Glomerular endothelial cell (primary cell): ENCODE measurements around the gene CYP4F11. TPM values are rescaled to one million over a fixed set of nuclear protein-coding genes. Genes with fewer than 3 reads are reported as not detected.
"Not testable (repeated sequence)": the region's sequence is repeated elsewhere in the genome, so short reads cannot be mapped to it uniquely, and the experiment has no call there.

Experiments
- DNase-seq: peaks from one replicate; pipeline ENCODE4 v3.0.0-alpha.2; 2011; ENCODE audit warnings: low read depth, low spot score; ENCODE audit errors: extremely low read depth
- total RNA-seq: library from RNA; depleted of rRNA; stranded (reverse); fragments of >200 nt; gene quantifications from 2 replicates; pipeline ENCODE4 v1.2.3, GENCODE V29; 2015

The CYP4F11 gene
- total RNA-seq, 1 donor from 2014 or later = not detected

DNA sequence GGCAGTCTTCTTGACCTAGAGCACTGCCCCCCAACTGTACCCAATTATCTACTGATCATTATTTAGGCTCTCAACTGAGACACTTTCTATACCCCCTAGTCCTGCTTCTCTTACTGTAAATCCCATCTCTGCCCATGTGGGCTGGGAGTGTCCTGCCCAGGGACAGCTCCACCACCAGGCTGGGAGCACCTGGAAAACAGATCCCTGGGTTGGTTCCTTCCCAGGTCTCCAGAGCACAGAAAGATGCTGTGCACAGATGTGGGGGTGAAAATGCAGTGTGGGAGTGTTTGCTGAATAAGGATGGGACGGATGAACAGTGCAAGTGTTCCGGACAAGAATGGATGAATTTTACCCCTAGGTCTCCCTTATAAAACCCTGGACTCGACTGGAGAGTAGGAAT, 49.2 kb downstream of the CYP4F11 start:
- no peak for DNase-seq

DNA sequence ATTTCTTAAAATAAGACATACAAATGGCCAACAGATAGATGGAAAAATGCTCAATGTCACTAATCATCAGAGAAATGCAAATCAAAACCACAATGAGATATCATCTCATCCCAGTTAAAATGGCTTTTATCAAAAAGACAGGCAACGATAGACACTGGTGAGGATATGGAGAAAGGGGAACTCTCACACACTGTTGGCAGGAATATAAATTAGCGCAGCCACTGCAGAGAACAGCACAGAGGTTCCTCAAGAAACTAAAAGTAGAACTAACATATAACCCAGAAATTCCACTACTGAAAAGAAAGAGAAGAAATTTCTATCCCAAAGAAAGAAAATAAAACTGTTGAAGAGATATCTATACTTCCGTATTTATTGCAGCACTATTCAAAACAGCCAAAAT, 51.0 kb downstream of the CYP4F11 start:
- not testable (repeated sequence) for DNase-seq

DNA sequence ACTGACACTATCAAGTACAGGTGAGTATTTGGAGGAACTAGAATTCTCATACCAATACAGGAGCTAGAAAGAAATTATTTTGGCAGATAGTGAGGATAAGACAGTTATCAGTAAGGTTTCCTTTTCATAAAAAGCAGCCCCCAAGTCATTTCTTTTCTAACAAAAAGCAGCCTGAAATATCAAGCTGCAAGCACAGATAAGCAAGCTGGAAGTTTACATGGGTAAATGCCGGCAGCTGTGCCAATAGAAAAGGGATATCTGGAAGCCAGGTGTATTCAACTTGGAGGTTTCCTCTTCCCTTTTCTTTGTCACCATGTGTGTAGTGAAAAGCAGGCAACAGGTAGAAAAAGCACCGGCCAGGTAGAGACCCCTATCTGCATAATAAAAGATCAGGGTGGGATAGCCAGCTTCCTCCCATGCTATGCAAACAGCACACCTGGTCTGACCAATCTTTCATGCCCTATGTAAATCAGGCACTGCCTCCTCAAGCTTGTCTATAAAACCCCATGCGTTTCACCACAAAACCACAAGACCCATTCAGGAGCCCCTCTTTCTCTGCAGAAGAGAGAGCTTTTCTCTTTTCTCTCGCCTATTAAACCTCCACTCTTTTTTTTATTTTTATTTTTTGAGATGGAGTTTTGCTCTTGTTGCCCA, 59.4 kb downstream of the CYP4F11 start:
- no peak for DNase-seq

DNA sequence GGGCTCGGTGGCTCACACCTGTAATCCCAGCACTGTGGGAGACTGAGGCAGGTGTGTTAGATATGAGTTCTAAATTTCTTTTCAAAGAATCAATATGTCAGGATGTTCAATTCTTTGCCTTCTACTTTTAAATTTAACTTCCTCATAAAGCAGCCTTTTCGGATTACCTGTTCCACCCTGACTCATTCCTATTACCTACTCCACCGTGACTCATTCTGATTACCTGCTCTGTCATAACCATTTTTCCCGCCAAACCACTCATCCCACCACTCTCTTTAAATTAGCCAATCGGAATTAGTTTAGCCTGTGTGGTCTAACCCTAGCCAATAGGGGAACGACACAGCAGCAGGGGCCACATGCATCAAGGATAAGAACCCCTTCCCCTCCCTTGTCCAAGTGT, 60.6 kb downstream of the CYP4F11 start:
- not testable (repeated sequence) for DNase-seq

DNA sequence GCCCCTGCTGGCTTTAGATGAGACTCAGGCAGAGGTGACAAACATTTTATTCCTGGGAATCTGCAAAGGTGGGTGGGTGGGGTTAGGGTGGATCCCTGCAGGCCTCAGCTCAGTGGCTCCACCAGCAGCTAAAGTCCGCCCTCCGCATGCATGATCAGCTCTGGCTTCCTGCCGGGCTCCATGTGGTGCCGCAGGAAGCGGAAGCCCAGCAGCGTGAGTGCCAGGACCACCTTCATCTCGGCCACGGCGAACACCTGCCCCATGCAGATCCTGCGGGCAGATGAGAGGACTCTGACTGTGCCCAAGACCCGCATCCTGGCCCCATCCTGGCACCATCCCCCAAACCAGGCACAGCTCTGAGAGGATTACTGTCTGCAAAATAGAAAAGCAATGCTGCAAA, 62.8 kb downstream of the CYP4F11 start:
- no peak for DNase-seq

DNA sequence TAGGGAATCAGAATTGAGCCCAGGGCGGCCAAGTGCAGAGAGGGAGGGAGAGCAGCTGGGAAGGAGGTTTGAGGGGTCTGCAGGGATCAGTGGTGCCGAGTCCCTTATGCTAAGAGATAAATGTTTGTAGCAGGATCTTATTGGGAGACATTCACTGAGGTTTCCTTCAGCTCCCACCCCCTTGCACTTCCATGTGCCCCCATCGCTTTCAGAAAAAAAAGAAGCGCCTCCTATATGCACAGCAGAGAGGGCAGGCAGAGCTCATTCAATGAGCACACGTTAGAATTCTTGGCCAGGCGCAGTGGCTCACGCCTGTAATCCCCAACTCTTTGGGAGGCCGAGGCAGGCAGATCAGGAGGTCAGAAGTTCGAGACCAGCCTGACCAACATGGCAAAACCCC, 64.5 kb downstream of the CYP4F11 start:
- no peak for DNase-seq

DNA sequence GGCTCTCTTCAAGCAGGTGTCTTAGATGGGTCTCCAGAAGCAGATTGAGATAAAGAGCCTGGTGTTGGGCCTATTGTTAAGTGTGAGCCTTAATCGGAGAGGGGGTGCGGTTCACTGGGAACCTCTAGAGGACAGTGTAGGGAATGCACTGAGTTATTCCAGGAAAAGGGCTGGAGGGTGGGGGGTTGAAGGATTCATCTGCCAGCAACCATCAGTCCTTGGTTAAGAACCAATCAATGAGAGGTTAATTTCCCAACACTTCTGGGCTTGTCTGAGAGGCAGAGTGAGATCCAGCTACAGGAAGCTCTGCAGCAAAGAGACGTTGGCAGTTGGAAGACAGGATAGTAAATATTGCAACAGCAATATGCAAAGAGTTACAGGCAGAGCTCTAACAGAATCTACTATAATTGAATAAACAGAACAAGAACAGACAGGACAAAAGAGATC, 65.2 kb downstream of the CYP4F11 start:
- no peak for DNase-seq

DNA sequence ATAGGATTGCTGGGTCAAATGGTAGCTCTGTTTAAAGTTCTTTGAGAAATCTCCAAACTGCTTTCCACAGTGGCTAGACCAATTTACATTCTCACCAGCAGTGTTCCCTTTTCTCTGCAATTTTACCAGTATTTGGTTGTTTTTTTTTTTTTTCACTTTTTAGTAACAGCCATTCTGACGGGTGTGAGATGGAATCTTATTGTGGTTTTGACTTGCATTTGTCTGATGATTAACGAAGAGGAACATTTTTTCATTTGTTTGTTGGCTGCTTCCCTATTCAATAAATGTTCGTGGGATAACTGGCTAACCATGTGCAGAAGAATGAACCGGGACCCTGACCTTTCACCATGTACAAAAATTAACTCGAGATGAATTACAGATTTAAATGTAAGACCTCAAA, 67.7 kb downstream of the CYP4F11 start:
- no peak for DNase-seq

DNA sequence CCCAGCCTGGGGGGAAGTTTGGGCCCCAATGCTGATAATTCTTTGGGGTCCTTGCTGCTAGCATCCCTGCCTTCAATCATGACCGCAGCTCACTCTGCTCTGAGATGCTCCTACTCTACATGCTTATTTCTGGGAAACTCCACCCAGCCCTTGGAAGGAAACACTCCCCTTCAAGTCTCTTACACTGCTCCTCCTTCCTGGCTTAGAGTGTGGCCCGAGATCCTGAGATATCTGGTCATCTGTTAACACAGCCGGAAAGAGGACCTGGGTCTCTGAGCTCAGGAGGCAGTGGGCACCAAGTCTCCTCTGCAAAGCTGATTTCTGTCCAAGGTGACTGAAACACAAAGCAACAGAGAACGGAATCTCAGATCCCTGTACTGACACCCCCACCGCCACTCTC, 69.5 kb downstream of the CYP4F11 start:
- no peak for DNase-seq

DNA sequence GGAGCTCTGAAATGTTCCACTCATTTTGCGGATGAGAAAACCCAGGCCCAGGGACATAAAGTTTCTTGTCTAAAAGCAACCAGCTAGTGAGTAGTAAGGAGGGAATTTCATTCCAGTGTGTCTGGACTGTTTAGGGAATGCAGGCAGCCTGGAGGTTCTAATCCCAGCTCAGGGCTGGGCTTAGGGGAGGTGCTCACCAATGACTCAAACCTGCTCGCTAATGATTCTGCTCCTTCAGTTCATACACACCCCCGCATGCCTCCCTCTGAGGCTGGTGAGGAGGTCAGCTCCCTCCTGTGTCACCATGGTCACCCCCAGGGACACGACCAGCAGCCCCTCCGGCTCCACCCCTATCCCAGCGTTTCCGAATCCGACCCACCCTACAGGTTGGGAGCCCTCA, 71.1 kb downstream of the CYP4F11 start:
- no peak for DNase-seq

DNA sequence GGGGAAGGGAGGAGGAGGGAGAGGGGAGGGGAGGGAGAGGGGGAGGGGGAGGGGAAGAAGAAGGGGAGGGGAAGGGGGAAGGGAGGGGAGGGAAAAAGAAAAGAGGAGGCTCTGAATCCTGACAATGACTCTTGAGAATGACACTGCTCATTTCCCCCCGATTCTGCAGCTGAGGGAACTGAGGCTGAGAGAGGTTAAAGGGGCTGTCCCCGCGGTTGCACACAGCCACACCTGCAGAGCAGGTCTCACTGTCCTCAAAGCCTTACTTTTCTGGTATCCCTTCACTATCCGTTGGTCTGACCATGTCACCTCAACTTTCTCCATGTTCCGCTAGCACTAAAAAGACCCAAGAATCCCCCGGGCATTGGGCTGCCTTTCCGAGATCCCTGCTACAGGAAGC, 71.9 kb downstream of the CYP4F11 start:
- DNase-seq = no peak

Other genes starting within 250 kb of the CYP4F11 start
- gene OR10H2, start 206.5 kb downstream of the CYP4F11 start, total RNA-seq = not detected in 2 replicates
- not detected in 2 replicates for gene OR10H3, start 196.5 kb downstream of the CYP4F11 start, total RNA-seq
- not detected in 2 replicates for gene OR10H5, start 146.9 kb downstream of the CYP4F11 start, total RNA-seq
- not detected in 2 replicates for gene OR10H1, start 118.9 kb downstream of the CYP4F11 start, total RNA-seq
- not detected in 2 replicates for gene CYP4F2, start 36.5 kb downstream of the CYP4F11 start, total RNA-seq
- gene OR10H4, start 14.5 kb upstream of the CYP4F11 start, total RNA-seq = not detected in 2 replicates
- 810 and 865 TPM in 2 replicates for gene TPM4, start 142.0 kb upstream of the CYP4F11 start, total RNA-seq
- gene RAB8A, start 177.4 kb upstream of the CYP4F11 start, total RNA-seq = 67.5 and 78.0 TPM in 2 replicates
- gene HSH2D, start 209.2 kb upstream of the CYP4F11 start, total RNA-seq = not detected in 2 replicates
- not detected in 2 replicates for gene CIB3, start 239.0 kb upstream of the CYP4F11 start, total RNA-seq